ENCODE data around the gene TRIM21.

DNA sequence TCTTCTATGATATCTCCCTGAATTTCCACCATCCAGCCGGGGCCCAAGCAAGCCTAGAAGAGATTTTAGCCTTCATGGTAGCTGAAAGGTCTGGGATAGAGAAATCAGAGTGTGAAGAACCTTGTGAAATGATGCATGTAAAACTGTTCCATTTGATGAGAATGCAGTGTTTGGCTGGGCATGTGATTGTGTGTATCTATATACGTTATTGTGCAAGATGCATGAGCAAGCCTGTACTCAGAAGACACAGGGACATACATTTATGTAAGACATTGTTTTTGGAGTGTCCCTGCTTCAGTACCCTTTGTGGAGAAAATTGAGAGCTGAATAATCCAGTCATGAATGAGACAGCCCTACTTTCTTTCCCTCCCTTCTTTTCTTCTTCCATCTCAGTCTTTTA lies 40.4 kb upstream of the TRIM21 start:
- no peak for TF ChIP-seq POLR2A (IDR thresholded peaks at IDR 0.05)
- TF ChIP-seq, protein P1, sequence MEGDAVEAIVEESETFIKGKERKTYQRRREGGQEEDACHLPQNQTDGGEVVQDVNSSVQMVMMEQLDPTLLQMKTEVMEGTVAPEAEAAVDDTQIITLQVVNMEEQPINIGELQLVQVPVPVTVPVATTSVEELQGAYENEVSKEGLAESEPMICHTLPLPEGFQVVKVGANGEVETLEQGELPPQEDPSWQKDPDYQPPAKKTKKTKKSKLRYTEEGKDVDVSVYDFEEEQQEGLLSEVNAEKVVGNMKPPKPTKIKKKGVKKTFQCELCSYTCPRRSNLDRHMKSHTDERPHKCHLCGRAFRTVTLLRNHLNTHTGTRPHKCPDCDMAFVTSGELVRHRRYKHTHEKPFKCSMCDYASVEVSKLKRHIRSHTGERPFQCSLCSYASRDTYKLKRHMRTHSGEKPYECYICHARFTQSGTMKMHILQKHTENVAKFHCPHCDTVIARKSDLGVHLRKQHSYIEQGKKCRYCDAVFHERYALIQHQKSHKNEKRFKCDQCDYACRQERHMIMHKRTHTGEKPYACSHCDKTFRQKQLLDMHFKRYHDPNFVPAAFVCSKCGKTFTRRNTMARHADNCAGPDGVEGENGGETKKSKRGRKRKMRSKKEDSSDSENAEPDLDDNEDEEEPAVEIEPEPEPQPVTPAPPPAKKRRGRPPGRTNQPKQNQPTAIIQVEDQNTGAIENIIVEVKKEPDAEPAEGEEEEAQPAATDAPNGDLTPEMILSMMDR (IDR thresholded peaks at IDR 0.05 in 4 of 5, conservative IDR thresholded peaks at IDR 0.05 in 1 of 5): no peak

Data from gastrocnemius medialis (tissue), 4 donors.